NCI-H1105 treated with DMSO at 0.1 percent for 48 hours (cell line): Measurements from ENCODE around the gene P2RY2.
"Not testable (repeated sequence)": the region's sequence is repeated elsewhere in the genome, so short reads cannot be mapped to it uniquely, and the experiment has no call there.

Experiments
- DNase-seq: peaks from one replicate; lab custom pipeline; 2025; lab: John Stamatoyannopoulos, UW

Gene P2RY2

DNA sequence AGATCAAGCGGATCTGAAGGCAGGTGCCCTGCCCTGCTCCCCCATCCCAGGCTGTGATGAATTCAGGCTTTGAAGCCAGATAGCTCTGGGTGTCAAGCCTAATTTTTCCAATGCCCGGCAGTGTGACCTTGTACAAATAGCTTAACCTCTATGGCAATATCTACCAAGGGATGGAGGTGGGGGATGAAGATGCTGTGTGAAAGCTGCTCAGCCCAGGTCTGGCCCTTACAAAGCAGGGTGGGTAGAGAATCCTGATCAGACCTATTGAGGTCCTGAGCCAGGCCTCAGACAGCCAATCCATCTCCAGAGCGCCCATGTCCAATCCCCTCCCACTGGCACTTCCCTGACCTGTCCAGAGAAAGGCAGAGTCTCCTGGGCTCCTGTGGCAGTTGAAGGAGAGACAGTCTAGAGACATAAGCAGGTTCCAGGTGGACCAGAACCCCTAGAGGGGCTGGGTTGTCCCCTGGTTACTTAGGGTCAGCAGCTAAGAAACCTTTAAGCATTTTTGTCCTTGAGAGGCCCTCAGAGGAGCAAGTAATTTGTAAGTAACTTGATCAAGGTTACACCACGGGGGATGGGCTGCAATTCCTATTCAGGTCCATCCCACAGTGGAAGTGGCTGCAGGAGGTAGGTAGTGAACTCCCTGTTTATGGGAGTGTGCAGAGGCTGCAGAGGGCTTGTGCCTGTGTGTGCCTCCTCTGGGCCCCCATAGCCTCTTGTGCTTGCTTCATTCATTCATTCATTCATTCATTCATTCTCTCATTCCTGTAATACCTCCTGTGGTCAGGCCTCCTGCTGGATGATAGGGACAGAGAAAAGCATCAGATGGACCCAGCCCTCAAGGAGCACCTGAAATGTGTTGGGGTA is 10.4 kb downstream of the P2RY2 start:
- DNase-seq: no peak

GRCh38 chr11:73229321-73229895 is 11.3 kb downstream of the P2RY2 start:
- no peak for DNase-seq

- no peak for DNase-seq
Observed at GRCh38 chr11:73229896-73230875, 12.1 kb downstream of the P2RY2 start.

DNA sequence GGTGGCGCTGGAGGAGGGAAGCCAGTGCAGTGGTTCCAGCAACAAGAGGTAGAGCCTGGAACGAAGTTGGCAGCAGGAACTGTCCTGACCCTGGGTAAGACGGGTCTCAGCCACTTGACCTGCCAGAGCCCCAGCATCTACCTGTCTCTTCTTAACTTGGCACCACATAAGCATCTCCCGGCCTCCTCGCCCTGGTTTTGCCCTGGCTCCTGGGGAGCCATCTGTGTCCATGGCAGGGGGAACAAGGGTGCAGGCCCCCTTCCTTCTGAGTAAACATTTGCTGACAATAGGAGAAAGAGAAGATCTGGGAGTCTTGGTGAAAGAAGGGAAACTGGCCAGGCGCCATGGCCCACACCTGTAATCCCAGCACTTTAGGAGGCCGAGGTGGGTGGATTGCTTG is 12.8 kb downstream of the P2RY2 start:
- DNase-seq: no peak

DNA sequence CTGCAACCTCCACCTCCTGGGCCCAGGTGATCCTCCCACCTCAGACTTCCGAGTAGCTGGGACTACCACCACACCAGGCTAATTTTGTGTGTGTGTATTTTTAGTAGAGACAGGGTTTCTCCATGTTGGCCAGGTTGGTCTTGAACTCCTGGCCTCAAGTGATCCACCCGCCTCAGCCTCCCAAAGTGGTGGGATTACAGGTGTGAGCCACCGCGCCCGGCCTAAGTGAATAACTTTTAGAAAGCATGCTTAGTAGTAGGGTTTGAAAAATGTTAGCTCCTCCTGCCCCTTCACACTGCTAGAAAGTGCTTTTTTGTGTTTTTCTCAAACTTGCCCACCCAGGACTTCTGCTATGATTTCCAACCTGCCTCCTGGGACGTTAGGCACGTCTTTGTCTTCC is 14.4 kb downstream of the P2RY2 start:
- not testable (repeated sequence) for DNase-seq

DNA sequence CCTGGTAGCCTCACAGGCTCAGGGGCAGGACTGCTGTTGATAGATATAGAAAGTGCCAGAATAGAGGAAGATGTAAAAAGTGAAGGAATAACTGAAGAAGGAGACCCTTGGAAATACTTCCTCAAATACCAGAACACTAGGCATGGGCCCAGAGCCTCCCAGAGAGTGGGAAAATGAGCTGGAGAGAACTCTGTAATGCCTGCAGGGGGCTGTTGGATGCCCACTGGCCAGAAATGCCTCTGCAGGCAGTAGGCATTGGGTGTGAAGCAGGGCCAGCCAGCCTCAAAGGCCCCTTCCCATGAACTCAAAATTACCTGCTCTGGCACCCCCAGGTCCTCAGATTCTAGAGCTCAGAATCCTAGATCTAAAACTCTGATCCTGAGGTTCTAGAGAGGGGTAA is 15.1 kb downstream of the P2RY2 start:
- DNase-seq: no peak

GRCh38 chr11:73233692-73234470 is 15.8 kb downstream of the P2RY2 start:
- DNase-seq: no peak

DNA sequence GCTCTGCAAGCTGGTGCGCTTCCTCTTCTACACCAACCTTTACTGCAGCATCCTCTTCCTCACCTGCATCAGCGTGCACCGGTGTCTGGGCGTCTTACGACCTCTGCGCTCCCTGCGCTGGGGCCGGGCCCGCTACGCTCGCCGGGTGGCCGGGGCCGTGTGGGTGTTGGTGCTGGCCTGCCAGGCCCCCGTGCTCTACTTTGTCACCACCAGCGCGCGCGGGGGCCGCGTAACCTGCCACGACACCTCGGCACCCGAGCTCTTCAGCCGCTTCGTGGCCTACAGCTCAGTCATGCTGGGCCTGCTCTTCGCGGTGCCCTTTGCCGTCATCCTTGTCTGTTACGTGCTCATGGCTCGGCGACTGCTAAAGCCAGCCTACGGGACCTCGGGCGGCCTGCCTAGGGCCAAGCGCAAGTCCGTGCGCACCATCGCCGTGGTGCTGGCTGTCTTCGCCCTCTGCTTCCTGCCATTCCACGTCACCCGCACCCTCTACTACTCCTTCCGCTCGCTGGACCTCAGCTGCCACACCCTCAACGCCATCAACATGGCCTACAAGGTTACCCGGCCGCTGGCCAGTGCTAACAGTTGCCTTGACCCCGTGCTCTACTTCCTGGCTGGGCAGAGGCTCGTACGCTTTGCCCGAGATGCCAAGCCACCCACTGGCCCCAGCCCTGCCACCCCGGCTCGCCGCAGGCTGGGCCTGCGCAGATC is 16.5 kb downstream of the P2RY2 start:
- DNase-seq: no peak

DNA sequence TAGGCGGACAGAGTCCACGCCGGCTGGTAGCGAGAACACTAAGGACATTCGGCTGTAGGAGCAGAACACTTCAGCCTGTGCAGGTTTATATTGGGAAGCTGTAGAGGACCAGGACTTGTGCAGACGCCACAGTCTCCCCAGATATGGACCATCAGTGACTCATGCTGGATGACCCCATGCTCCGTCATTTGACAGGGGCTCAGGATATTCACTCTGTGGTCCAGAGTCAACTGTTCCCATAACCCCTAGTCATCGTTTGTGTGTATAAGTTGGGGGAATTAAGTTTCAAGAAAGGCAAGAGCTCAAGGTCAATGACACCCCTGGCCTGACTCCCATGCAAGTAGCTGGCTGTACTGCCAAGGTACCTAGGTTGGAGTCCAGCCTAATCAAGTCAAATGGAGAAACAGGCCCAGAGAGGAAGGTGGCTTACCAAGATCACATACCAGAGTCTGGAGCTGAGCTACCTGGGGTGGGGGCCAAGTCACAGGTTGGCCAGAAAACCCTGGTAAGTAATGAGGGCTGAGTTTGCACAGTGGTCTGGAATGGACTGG is 17.2 kb downstream of the P2RY2 start:
- no peak for DNase-seq

GRCh38 chr11:73236205-73236765 is 18.2 kb downstream of the P2RY2 start:
- DNase-seq: no peak

- DNase-seq: no peak
Observed at GRCh38 chr11:73236854-73237253, 18.8 kb downstream of the P2RY2 start.

GRCh38 chr11:73237471-73238290 is 19.6 kb downstream of the P2RY2 start:
- no peak for DNase-seq

DNA sequence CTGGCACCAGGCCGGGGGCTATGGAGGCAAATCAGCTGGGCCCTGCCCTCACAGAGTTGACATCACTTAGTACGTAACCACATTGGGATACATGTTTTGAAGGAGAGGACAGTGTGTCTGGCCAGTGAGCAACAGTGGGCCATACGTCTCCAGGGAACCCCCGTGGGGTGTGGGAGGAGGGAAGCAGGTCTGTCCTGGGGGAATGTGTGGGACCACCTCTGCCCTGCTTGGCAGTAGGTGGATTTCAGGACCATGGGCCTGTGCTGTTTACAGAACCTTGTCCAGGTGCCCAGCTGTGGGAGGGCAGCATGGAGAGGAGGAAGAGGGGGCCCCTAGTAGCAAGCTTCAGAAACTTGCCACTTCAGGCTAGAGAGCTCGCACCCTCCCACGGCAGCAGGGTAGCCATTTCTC is 21.0 kb downstream of the P2RY2 start:
- DNase-seq: no peak

GRCh38 chr11:73239571-73240189 is 21.6 kb downstream of the P2RY2 start:
- no peak for DNase-seq

- DNase-seq: no peak
Observed at GRCh38 chr11:73240190-73240781, 22.2 kb downstream of the P2RY2 start.

- no peak for DNase-seq
Observed at GRCh38 chr11:73241300-73241699, 23.2 kb downstream of the P2RY2 start.

GRCh38 chr11:73242251-73243092 is 24.4 kb downstream of the P2RY2 start:
- DNase-seq: peak; percentile 82

DNA sequence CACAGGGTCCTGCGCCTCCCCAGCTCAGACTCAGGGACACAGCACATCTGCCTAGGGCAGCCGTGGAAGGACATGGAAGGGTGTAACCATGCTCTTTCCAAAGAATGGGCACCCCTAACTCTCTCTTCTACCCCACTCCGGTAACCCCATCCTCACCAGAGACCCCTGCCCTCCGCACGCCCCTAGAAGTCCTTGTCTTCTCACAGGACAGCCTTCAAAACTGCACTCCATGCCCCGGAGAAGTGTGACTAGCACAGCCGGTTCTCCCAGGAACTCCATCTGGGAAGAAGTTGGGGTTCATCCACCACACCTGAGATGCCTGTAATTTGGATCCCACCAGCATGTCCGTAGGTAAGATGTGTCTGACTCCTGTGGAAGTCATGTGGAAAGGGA is 25.0 kb downstream of the P2RY2 start:
- no peak for DNase-seq
